Heart left ventricle (tissue), 16 donors: Measurements from ENCODE around the gene OR2A5. TPM values are rescaled to one million over a fixed set of nuclear protein-coding genes. Genes with fewer than 3 reads are reported as not detected.

Experiments
- ATAC-seq, 4 donors: fragments of 200-7000 bp; cut with Tn5 transposase; one replicate each; pipeline ENCODE4 v1.9.1; 2020 to 2022; ENCODE audit warnings: moderate library complexity in 4 of 4, mild to moderate bottlenecking in 3 of 4, moderate number of reproducible peaks in 1 of 4
- DNase-seq, 5 donors: peaks; one replicate each; pipeline ENCODE4 v3.0.0-alpha.2; 2020
- H3K27ac ChIP-seq, 12 donors: fragments of 200-600 bp; sonication (generic) in 4 of 12; one replicate each; pipeline versions ENCODE4 v1.5.0 to v1.8.0; 2016 to 2022; ENCODE audit warnings: mild to moderate bottlenecking in 2 of 12
- H3K27me3 ChIP-seq, 9 donors: fragments of 200-600 bp; sonication (generic) in 2 of 9; one replicate each; pipeline versions ENCODE4 v1.5.1 to v1.8.0; 2016 to 2022; ENCODE audit warnings: mild to moderate bottlenecking in 3 of 9
- H3K36me3 ChIP-seq, 9 donors: fragments of 200-600 bp; sonication (generic) in 2 of 9; one replicate each; pipeline versions ENCODE4 v1.5.0 to v1.8.0; 2018 to 2022; ENCODE audit warnings: mild to moderate bottlenecking in 2 of 9
- H3K4me1 ChIP-seq, 12 donors: fragments of 200-600 bp; sonication (generic) in 4 of 12; one replicate each; pipeline versions ENCODE4 v1.5.0 to v1.8.0; 2016 to 2022; ENCODE audit warnings: mild to moderate bottlenecking in 3 of 12
- H3K4me3 ChIP-seq, 12 donors: fragments of 200-600 bp; sonication (generic) in 4 of 12; one replicate each; pipeline versions ENCODE4 v1.5.0 to v1.8.0; 2017 to 2022; ENCODE audit warnings: mild to moderate bottlenecking in 9 of 12, moderate library complexity in 4 of 12
- H3K9me3 ChIP-seq, 12 donors: fragments of 200-600 bp; sonication (generic) in 4 of 12; one replicate each; pipeline versions ENCODE4 v1.5.0 to v1.8.0; 2016 to 2022; ENCODE audit warnings: mild to moderate bottlenecking in 1 of 12
- CTCF ChIP-seq, 12 donors: fragments of 200-600 bp; sonication (generic) in 4 of 12; IDR thresholded peaks; one replicate each; pipeline versions ENCODE4 v1.5.0 to v1.8.0; 2018 to 2022; ENCODE audit warnings: antibody characterized with exemption in 12 of 12, mild to moderate bottlenecking in 5 of 12
- POLR2A ChIP-seq, 2 donors: fragments of 450-650 bp; IDR thresholded peaks; one replicate each; pipeline ENCODE4 v1.6.1; 2017; ENCODE audit warnings: antibody characterized with exemption in 2 of 2, mild to moderate bottlenecking in 2 of 2, moderate library complexity in 2 of 2
- WGBS, 4 donors: extraction: QIAGEN DNeasy Blood & Tissue Kit in 2 of 4; methylation state at CpG; one replicate each; pipeline versions ENCODE4 v1.1.5 to v1.1.7; 2013 to 2018; 5-methylcytosine and 5-hydroxymethylcytosine counted together
- intact Hi-C, 10 donors: fragments of 100-400 bp; cut with DNase I; formaldehyde crosslinking; loops; one replicate each; pipeline versions ENCODE4 v1.11.1 to v1.14.2; 2022
- polyA plus RNA-seq, 2 donors: library from polyadenylated mRNA; stranded (reverse); fragments of 200-250 nt; gene quantifications; one replicate each; pipeline ENCODE4 v1.2.3, GENCODE V29; 2013
- total RNA-seq, 9 donors: library from RNA; depleted of rRNA in 2 of 9; stranded (reverse); fragments of >200 nt in 2 of 9; fragmentation: NEBNext Ultra II Directional in 3 of 9; extraction: Animal tissue kit (Norgen Biotek cat#: 25700) in 3 of 9; gene quantifications; one replicate each; pipeline versions ENCODE4 v1.1.0 to v1.2.4, GENCODE V29; 2016 to 2023
- donor health status: ischemic (EF 13 %, LVEDD 7.1; RV severe dilation, severe dysfunction).
- donor health status: healthy with polysubstance abuse.
- donor health status: DM: no; HTN: yes; CAD: no.
- donor health status: DM: no; HTN: no; CAD: no.
- donor health status: ischemic (EF 25% LVEDD 6.9; RV normal size, moderate dysfunction).
- donor health status: ischemic (EF 25% LVEDD 5.7; RV mildly dilated, moderate dysfunction).
- donor health status: healthy.
- donor health status: DM: yes; HTN: yes; CAD: no.
- donor health status: ischemic (EF 35%, LVEDD 5.7; RV mildly dilated, moderate dysfunction).
- donor health status: nonischemic (EF 11% LVEDD 7.7; RV severe dilation, severe dysfunction).
- donor health status: DM: yes; HTN: yes; CAD: no.
- donor health status: PGD.
- donor health status: ischemic (EF 29% LVEDD 5.4; RV normal size, mild dysfunction).
- donor health status: nonischemic (EF 23%, LVEDD 6.1; RV moderate dilation, normal function).

OR2A5 gene
- total and polyA plus RNA-seq, 11 donors, result not detected

DNA sequence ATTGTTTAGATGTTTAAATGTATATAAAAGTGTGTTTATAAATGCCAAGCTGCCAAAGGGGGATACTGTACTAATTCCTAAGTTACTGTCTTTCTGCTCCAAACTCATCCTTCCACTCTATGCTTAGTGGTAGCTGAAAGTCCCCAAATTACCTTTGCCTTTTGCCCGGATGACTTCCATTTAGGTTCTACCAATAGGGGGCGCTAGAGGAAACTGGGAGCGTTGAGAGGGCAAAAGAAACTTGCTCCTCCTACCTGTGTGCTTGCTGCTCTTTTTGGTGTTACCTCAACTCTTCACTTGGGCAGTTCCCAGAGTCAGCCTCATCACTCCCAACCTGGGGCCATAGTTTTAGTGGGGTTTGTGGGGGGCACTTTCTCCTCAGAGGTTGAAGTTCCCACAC is 15.0 kb downstream of the OR2A5 start:
- peaks cover 0 to 9% (median 0%) of the 10 kb centered on the region in 12 donors for H3K9me3 ChIP-seq
- DNase-seq, result no peak
- ATAC-seq, result no peak
- no peaks in the 10 kb centered on the region for H3K27me3 ChIP-seq
- no peaks in the 10 kb centered on the region for H3K4me1 ChIP-seq
- H3K36me3 ChIP-seq, result no peaks in the 10 kb centered on the region
- intact Hi-C loops, result no loop called here
- no peak overlapping the region for H3K4me3 ChIP-seq
- no peak for TF ChIP-seq POLR2A (IDR thresholded peaks at IDR 0.05)
- peak in 1 of 12 donors; percentile 17 for TF ChIP-seq CTCF (IDR thresholded peaks at IDR 0.05)
- H3K27ac ChIP-seq, result no peak overlapping the region
- 46 to 51% (median 47%) methylated on average over 3 of the region's 3 CpGs for WGBS, 4 donors

- intact Hi-C loops, result no loop called here
- ATAC-seq, result no peak
- Histone ChIP-seq H3K4me1 (no peaks in the 10 kb centered on the region), H3K36me3 (no peaks in the 10 kb centered on the region), H3K4me3 (no peak within 1 kb of the TSS), H3K9me3 (peaks cover 0 to 4% (median 0%) of the 10 kb centered on the region in 12 donors), H3K27ac (no peak within 1 kb of the TSS), H3K27me3 (no peaks in the 10 kb centered on the region)
- WGBS, 4 donors, result 69 to 83% (median 76%) methylated on average over 1 of the region's 1 CpG
- no peak for TF ChIP-seq CTCF (IDR thresholded peaks at IDR 0.05)
- no peak for TF ChIP-seq POLR2A (IDR thresholded peaks at IDR 0.05)
- no peak for DNase-seq
These were observed 20.8 kb downstream of the OR2A5 start, which contains the start of gene OR2A25 for GRCh38 chr7:144069511-144069910. Gene OR2A25, plus strand, starts transcription at chr7:144069811. Its CDS starts 4,409 bp downstream, at chr7:144074220.

GRCh38 chr7:144069953-144070352 is 21.2 kb downstream of the OR2A5 start:
- Histone ChIP-seq H3K27ac (no peak overlapping the region), H3K4me3 (no peak overlapping the region), H3K27me3 (no peaks in the 10 kb centered on the region), H3K9me3 (peaks cover 0 to 4% (median 0%) of the 10 kb centered on the region in 12 donors), H3K36me3 (no peaks in the 10 kb centered on the region), H3K4me1 (no peaks in the 10 kb centered on the region)
- intact Hi-C loops, result no loop called here
- no peak for TF ChIP-seq CTCF (IDR thresholded peaks at IDR 0.05)
- no peak for TF ChIP-seq POLR2A (IDR thresholded peaks at IDR 0.05)
- ATAC-seq (no peak), DNase-seq (no peak)
- WGBS, 4 donors, result 26 to 44% (median 39%) methylated on average over 2 of the region's 2 CpGs

- Histone ChIP-seq H3K4me3 (no peak overlapping the region), H3K36me3 (no peaks in the 10 kb centered on the region), H3K4me1 (no peaks in the 10 kb centered on the region), H3K27ac (no peak overlapping the region), H3K9me3 (no peaks in the 10 kb centered on the region), H3K27me3 (no peaks in the 10 kb centered on the region)
- no peak for ATAC-seq
- no peak for DNase-seq
- intact Hi-C loops, result no loop called here
- no peak for TF ChIP-seq POLR2A (IDR thresholded peaks at IDR 0.05)
- no peak for TF ChIP-seq CTCF (IDR thresholded peaks at IDR 0.05)
- WGBS, 4 donors, result 86 to 90% (median 89%) methylated on average over 8 of the region's 8 CpGs
These were observed 25.6 kb downstream of the OR2A5 start for GRCh38 chr7:144074374-144074773.
